IMR-90 (cell line): Measurements from ENCODE around the gene MEF2C. TPM values are rescaled to one million over a fixed set of nuclear protein-coding genes. Genes with fewer than 3 reads are reported as not detected.

ENCODE experiments used
- ATAC-seq: fragments of 200-7000 bp; cut with Tn5 transposase; 2 replicates; pipeline ENCODE4 v1.9.1; 2020; ENCODE audit warnings: low read depth, mild to moderate bottlenecking, moderate library complexity
- BruUV-seq: library from RNA; stranded (reverse); fragments of 400-500 nt; replicated peaks from 2 replicates; lab custom pipeline; 2021; lab: Mats Ljungman, UMichigan
- CTCF ChIA-PET: fragments of 300-600 bp; formaldehyde crosslinking; extraction: SDS; loops from one replicate; lab custom pipeline; 2021; ENCODE audit warnings: antibody characterized with exemption; lab: Yijun Ruan, JAX
- POLR2A ChIA-PET: fragments of 300-600 bp; sonication (Branson Sonifier 250); formaldehyde crosslinking; loops from one replicate; lab custom pipeline; 2022; ENCODE audit warnings: antibody characterized with exemption; ENCODE audit not compliant: unreplicated experiment; lab: Charles Lee
- DNase-seq: peaks from one replicate; pipeline ENCODE4 v3.0.0; 2013
- H2AFZ ChIP-seq: replicated peaks from 2 replicates; pipeline ENCODE3; 2013; ENCODE audit warnings: low read length, mild to moderate bottlenecking; ENCODE audit not compliant: poor library complexity
- H2AK5ac ChIP-seq: 2 replicates; pipeline ENCODE4 v1.6.1; 2013; ENCODE audit warnings: low read depth, low read length, inconsistent platforms
- H2AK9ac ChIP-seq: replicated peaks from 2 replicates; pipeline ENCODE3; 2013; ENCODE audit warnings: mild to moderate bottlenecking, low read depth, low read length, moderate library complexity; ENCODE audit not compliant: poor library complexity
- H2BK120ac ChIP-seq: 2 replicates; pipeline ENCODE4 v1.6.1; 2013; ENCODE audit warnings: low read depth, low read length, inconsistent platforms
- H2BK15ac ChIP-seq: 3 replicates; pipeline ENCODE4 v1.6.1; 2013; ENCODE audit warnings: low read depth, low read length, inconsistent platforms
- H2BK20ac ChIP-seq: 2 replicates; pipeline ENCODE4 v1.6.1; 2013; ENCODE audit warnings: low read depth, mild to moderate bottlenecking, inconsistent platforms, low read length, moderate library complexity
- H2BK5ac ChIP-seq: 2 replicates; pipeline ENCODE4 v1.6.1; 2013; ENCODE audit warnings: mild to moderate bottlenecking, low read depth, low read length, inconsistent platforms; ENCODE audit not compliant: poor library complexity, severe bottlenecking
- H3K14ac ChIP-seq: replicated peaks from 2 replicates; pipeline ENCODE4 v1.6.1; 2013; ENCODE audit warnings: low read depth, low read length, inconsistent platforms
- H3K18ac ChIP-seq: 2 replicates; pipeline ENCODE4 v1.6.1; 2013; ENCODE audit warnings: low read depth, low read length, control low read depth
- H3K23ac ChIP-seq: 2 replicates; pipeline ENCODE4 v1.6.1; 2013; ENCODE audit warnings: low read depth, low read length, inconsistent platforms
- H3K27ac ChIP-seq: 2 replicates; pipeline ENCODE4 v1.5.1; 2013; ENCODE audit warnings: mild to moderate bottlenecking, control low read depth, low read length; ENCODE audit not compliant: insufficient read depth
- H3K27me3 ChIP-seq: 2 replicates; pipeline ENCODE4 v1.6.1; 2013; ENCODE audit warnings: low read length; ENCODE audit not compliant: control insufficient read depth, insufficient read depth
- H3K36me3 ChIP-seq: 2 replicates; pipeline ENCODE4 v1.6.1; 2013; ENCODE audit warnings: low read length, mixed read lengths; ENCODE audit not compliant: control insufficient read depth, insufficient read depth
- H3K4ac ChIP-seq: 2 replicates; pipeline ENCODE4 v1.6.1; 2013; ENCODE audit warnings: low read depth, low read length, inconsistent platforms
- H3K4me1 ChIP-seq: 2 replicates; pipeline ENCODE4 v1.6.1; 2013; ENCODE audit warnings: low read length, mixed read lengths; ENCODE audit not compliant: control insufficient read depth, insufficient read depth
- H3K4me2 ChIP-seq: 2 replicates; pipeline ENCODE4 v1.6.1; 2013; ENCODE audit warnings: low read depth, mild to moderate bottlenecking, control low read depth, low read length, moderate library complexity
- H3K4me3 ChIP-seq: 2 replicates; pipeline ENCODE4 v1.5.1; 2013; ENCODE audit warnings: low read depth, mild to moderate bottlenecking, control low read depth, low read length, moderate library complexity; ENCODE audit not compliant: insufficient read depth
- H3K56ac ChIP-seq: 2 replicates; pipeline ENCODE4 v1.6.1; 2013; ENCODE audit warnings: low read length, inconsistent platforms; ENCODE audit not compliant: insufficient read depth; ENCODE audit errors: extremely low read depth
- H3K79me1 ChIP-seq, 2 experiments: 2 replicates each; pipeline ENCODE4 v1.6.1; 2013; ENCODE audit warnings: low read length in 2 of 2, inconsistent platforms in 1 of 2, low read depth in 1 of 2
- H3K9ac ChIP-seq: 2 replicates; pipeline ENCODE4 v1.6.1; 2013; ENCODE audit warnings: low read depth, low read length, control low read depth
- H3K9me1 ChIP-seq: 2 replicates; pipeline ENCODE4 v1.6.1; 2013; ENCODE audit warnings: low read length, inconsistent platforms; ENCODE audit not compliant: insufficient read depth
- H3K9me3 ChIP-seq: 2 replicates; pipeline ENCODE4 v1.6.1; 2013; ENCODE audit warnings: low read length; ENCODE audit not compliant: control insufficient read depth, insufficient read depth
- H4K20me1 ChIP-seq: 2 replicates; pipeline ENCODE4 v1.6.1; 2013; ENCODE audit warnings: low read length, inconsistent platforms; ENCODE audit not compliant: insufficient read depth
- H4K5ac ChIP-seq: 2 replicates; pipeline ENCODE4 v1.6.1; 2013; ENCODE audit warnings: mild to moderate bottlenecking, low read depth, low read length, control low read depth
- H4K8ac ChIP-seq, 2 experiments: 2 replicates each; pipeline ENCODE4 v1.6.1; 2013; ENCODE audit warnings: low read depth in 2 of 2, low read length in 2 of 2, control low read depth in 1 of 2, inconsistent platforms in 1 of 2
- H4K91ac ChIP-seq: 2 replicates; pipeline ENCODE4 v1.6.1; 2013; ENCODE audit warnings: low read depth, low read length, inconsistent platforms; ENCODE audit not compliant: insufficient read depth
- BHLHE40 ChIP-seq: fragments of 150-350 bp; IDR thresholded peaks from 2 replicates; pipeline ENCODE4 v1.6.1; 2016; ENCODE audit warnings: mild to moderate bottlenecking, low read depth, low read length
- FOS ChIP-seq: fragments of 150-350 bp; IDR thresholded peaks from 2 replicates; pipeline ENCODE4 v1.6.1; 2016; ENCODE audit warnings: low read depth, low read length
- MXI1 ChIP-seq: IDR thresholded peaks from 2 replicates; pipeline ENCODE4 v1.6.1; 2012; ENCODE audit warnings: low read depth, mild to moderate bottlenecking, low read length, moderate library complexity, borderline replicate concordance
- NFE2L2 ChIP-seq: fragments of 150-350 bp; IDR thresholded peaks from 2 replicates; pipeline ENCODE4 v1.6.1; 2016; ENCODE audit warnings: low read depth, mild to moderate bottlenecking, low read length
- RAD21 ChIP-seq: IDR thresholded peaks from 2 replicates; pipeline ENCODE4 v1.6.1; 2012; ENCODE audit warnings: low read length, improper control_type of control experiment
- WGBS, 2 experiments: methylation state at CpG; one replicate each; pipeline versions ENCODE4 v1.1.5 to v1.1.7; 2013; ENCODE audit warnings: missing lambda C conversion rate in 2 of 2; ENCODE audit not compliant: insufficient read length in 1 of 2; ENCODE audit errors: extremely low coverage in 2 of 2; 5-methylcytosine and 5-hydroxymethylcytosine counted together
- dilution Hi-C: fragments of 300-500 bp; cut with HindIII; formaldehyde crosslinking; loops from one replicate; pipeline ENCODE4 v1.14.3; 2018; ENCODE audit warnings: low sequenced_read_pairs; ENCODE audit not compliant: unreplicated experiment
- in situ Hi-C: fragments of 300-500 bp; cut with MboI; formaldehyde crosslinking; loops from 3 replicates; pipeline ENCODE4 v1.14.3; 2019; ENCODE audit warnings: low sequenced_read_pairs, inconsistent platforms, mixed read lengths
- intact Hi-C: fragments of 100-400 bp; cut with micrococcal nuclease; formaldehyde crosslinking; loops from 2 replicates; pipeline ENCODE4 v1.10.0; 2022
- polyA plus RNA-seq, 3 experiments: library from polyadenylated mRNA; depleted of rRNA; stranded (reverse); fragments of >200 nt; gene quantifications; 2 replicates each; pipeline ENCODE4 v1.2.3, GENCODE V29; 2012; ENCODE audit warnings: low replicate concordance in 1 of 3
- total RNA-seq: library from RNA; depleted of rRNA; stranded (reverse); fragments of >200 nt; gene quantifications from 2 replicates; pipeline ENCODE4 v1.2.3, GENCODE V29; 2012

MEF2C gene
- total and polyA plus RNA-seq, 2 of the 4 experiments (the other 2 are of a cell fraction): 1.5 to 6.8 TPM

- POLR2A ChIA-PET: no interaction called here
- no peaks in the 10 kb centered on the region for H3K9me3 ChIP-seq
- WGBS, 2 experiments: no CpG with 5 or more reads among the region's 2 CpGs
These were observed 117.8 kb downstream of the MEF2C start for GRCh38 chr5:88765171-88765570.

More at GRCh38 chr5:88765171-88765570, 117.8 kb downstream of the MEF2C start:
- CTCF ChIA-PET: interaction anchor here (0.7 kb wide), 1 partner anchor 36 kb away, joined by 3 read pairs; no protein-coding TSS in a partner anchor
- TF ChIP-seq NFE2L2 (no peak), RAD21 (no peak), FOS (no peak), MXI1 (no peak), BHLHE40 (no peak)
- in situ Hi-C loops: no loop called here
- no peak overlapping the region for H4K91ac ChIP-seq
- ATAC-seq (no peak), DNase-seq (no peak)
- H3K23ac ChIP-seq: no peak overlapping the region
- no peak overlapping the region for H2BK5ac ChIP-seq
- no peak overlapping the region for H3K18ac ChIP-seq
- no peaks in the 10 kb centered on the region for H4K20me1 ChIP-seq
- H3K4me1 ChIP-seq: no peaks in the 10 kb centered on the region
- intact Hi-C loops: no loop called here
- H3K27ac ChIP-seq: no peak overlapping the region
- H4K8ac ChIP-seq: no peak overlapping the region
- no peak overlapping the region for H2BK120ac ChIP-seq
- no peaks in the 10 kb centered on the region for H3K36me3 ChIP-seq
- no peak overlapping the region for H2BK20ac ChIP-seq
- H3K9me1 ChIP-seq: no peaks in the 10 kb centered on the region
- H3K14ac ChIP-seq: no peak overlapping the region
- no peak overlapping the region for H4K5ac ChIP-seq
- H3K9ac ChIP-seq: no peak overlapping the region
- dilution Hi-C loops: no loop called here
- H3K4me3 ChIP-seq: no peak overlapping the region
- H3K4me2 ChIP-seq: no peak overlapping the region
- H2BK15ac ChIP-seq: no peak overlapping the region
- no peaks in the 10 kb centered on the region for H3K79me1 ChIP-seq
- H2AK9ac ChIP-seq: no peak overlapping the region
- no peak overlapping the region for H2AK5ac ChIP-seq
- BruUV-seq: no TSS peak
- H3K56ac ChIP-seq: no peak overlapping the region
- H2AFZ ChIP-seq: no peak overlapping the region
- no peaks in the 10 kb centered on the region for H3K27me3 ChIP-seq
- H3K4ac ChIP-seq: no peak overlapping the region
